Neuronal stem cell (in vitro differentiated cells): ENCODE data around the gene CCN2.

ENCODE experiments used
- DNase-seq: peaks from one replicate; pipeline ENCODE4 v3.0.0-alpha.2; 2013; ENCODE audit warnings: low spot score
- H2AFZ ChIP-seq: one replicate; pipeline ENCODE4 v1.6.1; 2013; ENCODE audit warnings: mild to moderate bottlenecking, low read length, inconsistent platforms
- H2AK5ac ChIP-seq: 2 replicates; pipeline ENCODE4 v1.6.1; 2013; ENCODE audit warnings: low read depth, mild to moderate bottlenecking, inconsistent platforms, low read length, moderate library complexity, mixed read lengths
- H2BK120ac ChIP-seq: 2 replicates; pipeline ENCODE4 v1.6.1; 2013; ENCODE audit warnings: low read depth, mild to moderate bottlenecking, inconsistent platforms, low read length, moderate library complexity, mixed read lengths
- H2BK12ac ChIP-seq: one replicate; pipeline ENCODE4 v1.6.1; 2013; ENCODE audit warnings: low read length, inconsistent platforms
- H2BK15ac ChIP-seq: 2 replicates; pipeline ENCODE4 v1.6.1; 2013; ENCODE audit warnings: mild to moderate bottlenecking, low read length, inconsistent platforms, mixed read lengths
- H2BK5ac ChIP-seq: one replicate; pipeline ENCODE4 v1.6.1; 2013; ENCODE audit warnings: inconsistent platforms, mild to moderate bottlenecking, low read length, moderate library complexity
- H3K14ac ChIP-seq: one replicate; pipeline ENCODE4 v1.6.1; 2013; ENCODE audit warnings: low read length, inconsistent platforms
- H3K18ac ChIP-seq: 2 replicates; pipeline ENCODE4 v1.6.1; 2013; ENCODE audit warnings: low read length, inconsistent platforms
- H3K23ac ChIP-seq: 2 replicates; pipeline ENCODE4 v1.6.1; 2013; ENCODE audit warnings: low read depth, mild to moderate bottlenecking, mixed read lengths, low read length, inconsistent platforms; ENCODE audit not compliant: poor library complexity
- H3K27ac ChIP-seq: replicated peaks from 3 replicates; pipeline ENCODE4 v1.5.1; 2013; ENCODE audit warnings: low read length, inconsistent platforms
- H3K27me3 ChIP-seq, 3 experiments: 2 replicates each; pipeline ENCODE4 v1.6.1; 2013; ENCODE audit warnings: low read length in 3 of 3, mild to moderate bottlenecking in 2 of 3, inconsistent platforms in 1 of 3, low read depth in 1 of 3, mixed read lengths in 1 of 3, moderate library complexity in 1 of 3; ENCODE audit not compliant: control insufficient read depth in 3 of 3, insufficient read depth in 3 of 3
- H3K36me3 ChIP-seq, 2 donors: replicated peaks in 1 of 2; 2 replicates each; pipeline ENCODE4 v1.6.1; 2013; ENCODE audit warnings: low read length in 2 of 2; ENCODE audit not compliant: control insufficient read depth in 2 of 2, insufficient read depth in 2 of 2
- H3K4ac ChIP-seq: 2 replicates; pipeline ENCODE4 v1.6.1; 2013; ENCODE audit warnings: inconsistent platforms, mild to moderate bottlenecking, low read length, moderate library complexity
- H3K4me1 ChIP-seq, 2 donors: 1 replicate in 1 of 2; 2 replicates in 1 of 2; pipeline ENCODE4 v1.6.1; 2013; ENCODE audit warnings: low read length in 2 of 2, low read depth in 1 of 2; ENCODE audit not compliant: control insufficient read depth in 2 of 2, insufficient read depth in 1 of 2
- H3K4me2 ChIP-seq: one replicate; pipeline ENCODE4 v1.6.1; 2013; ENCODE audit warnings: mild to moderate bottlenecking, low read length, inconsistent platforms; ENCODE audit not compliant: insufficient read depth, poor library complexity, severe bottlenecking
- H3K4me3 ChIP-seq, 2 donors: 2 replicates each; pipeline ENCODE4 v1.5.1; 2013; ENCODE audit warnings: low read length in 2 of 2, mild to moderate bottlenecking in 2 of 2, inconsistent platforms in 1 of 2, moderate library complexity in 1 of 2
- H3K79me1 ChIP-seq: one replicate; pipeline ENCODE4 v1.6.1; 2013; ENCODE audit warnings: low read depth, mild to moderate bottlenecking, inconsistent platforms, low read length, moderate library complexity
- H3K9ac ChIP-seq: one replicate; pipeline ENCODE4 v1.6.1; 2013; ENCODE audit warnings: mild to moderate bottlenecking, low read depth, low read length, inconsistent platforms; ENCODE audit not compliant: poor library complexity
- H3K9me3 ChIP-seq, 2 donors: replicated peaks in 1 of 2; 2 replicates each; pipeline versions ENCODE3 to v1.6.1; 2013; ENCODE audit warnings: low read length in 2 of 2, mild to moderate bottlenecking in 2 of 2, inconsistent platforms in 1 of 2, low read depth in 1 of 2, mixed read lengths in 1 of 2, moderate library complexity in 1 of 2; ENCODE audit not compliant: control insufficient read depth in 2 of 2, insufficient read depth in 1 of 2
- H4K8ac ChIP-seq: one replicate; pipeline ENCODE4 v1.6.1; 2013; ENCODE audit warnings: low read depth, mild to moderate bottlenecking, inconsistent platforms, low read length, moderate library complexity
- H4K91ac ChIP-seq: one replicate; pipeline ENCODE4 v1.6.1; 2013; ENCODE audit warnings: low read length, low read depth, mild to moderate bottlenecking, inconsistent platforms; ENCODE audit not compliant: poor library complexity
- WGBS, 2 donors: extraction: QIAGEN DNeasy Blood & Tissue Kit; methylation state at CpG; one replicate each; pipeline ENCODE4 v1.1.7; 2013; ENCODE audit warnings: missing lambda C conversion rate in 2 of 2, mixed read lengths in 1 of 2; ENCODE audit not compliant: insufficient read length in 2 of 2, insufficient replicate concordance in 1 of 2; ENCODE audit errors: extremely low coverage in 2 of 2; 5-methylcytosine and 5-hydroxymethylcytosine counted together

The CCN2 gene

GRCh38 chr6:131911951-131912350, 39.2 kb downstream of the CCN2 start:
- Histone ChIP-seq H3K4ac (no peak overlapping the region), H3K36me3 (no peaks in the 10 kb centered on the region), H3K14ac (no peak overlapping the region), H3K27me3 (peaks cover 0 to 5% (median 0%) of the 10 kb centered on the region in 3 experiments), H3K9me3 (no peaks in the 10 kb centered on the region), H4K91ac (no peak overlapping the region), H2BK15ac (no peak overlapping the region), H2BK12ac (no peak overlapping the region), H2AFZ (no peak overlapping the region), H3K9ac (no peak overlapping the region), H2AK5ac (no peak overlapping the region), H3K79me1 (no peaks in the 10 kb centered on the region), H3K23ac (no peak overlapping the region), H3K4me3 (no peak overlapping the region), H3K18ac (no peak overlapping the region), H3K4me2 (no peak overlapping the region), H3K27ac (no peak overlapping the region), H4K8ac (no peak overlapping the region), H2BK5ac (no peak overlapping the region), H3K4me1 (no peaks in the 10 kb centered on the region), H2BK120ac (no peak overlapping the region)
- no CpG with 5 or more reads among the region's 3 CpGs for WGBS, 2 donors
- no peak for DNase-seq

- Histone ChIP-seq H2AFZ (no peak overlapping the region), H3K79me1 (no peaks in the 10 kb centered on the region), H4K91ac (no peak overlapping the region), H3K4me2 (no peak overlapping the region), H3K18ac (no peak overlapping the region), H3K23ac (no peak overlapping the region), H2BK5ac (no peak overlapping the region), H3K36me3 (no peaks in the 10 kb centered on the region), H3K9me3 (no peaks in the 10 kb centered on the region), H3K4me3 (no peak overlapping the region), H2BK12ac (no peak overlapping the region), H3K27ac (no peak overlapping the region), H2AK5ac (no peak overlapping the region), H3K27me3 (peaks cover 0 to 5% (median 0%) of the 10 kb centered on the region in 3 experiments), H2BK15ac (no peak overlapping the region), H3K14ac (no peak overlapping the region), H4K8ac (no peak overlapping the region), H3K4me1 (no peaks in the 10 kb centered on the region), H3K9ac (no peak overlapping the region), H2BK120ac (no peak overlapping the region), H3K4ac (no peak overlapping the region)
- no peak for DNase-seq
- WGBS, 2 donors = no CpG with 5 or more reads among the region's 4 CpGs
Measured at GRCh38 chr6:131910956-131911355, 40.2 kb downstream of the CCN2 start.

- no peak for DNase-seq
- H3K79me1 ChIP-seq = no peaks in the 10 kb centered on the region
- no peak overlapping the region for H3K18ac ChIP-seq
- WGBS, 2 donors = no CpG with 5 or more reads among the region's 1 CpG
- no peak overlapping the region for H4K91ac ChIP-seq
- no peak overlapping the region for H2AK5ac ChIP-seq
- no peaks in the 10 kb centered on the region for H3K36me3 ChIP-seq
- H3K27ac ChIP-seq = no peak overlapping the region
- H4K8ac ChIP-seq = no peak overlapping the region
- no peak overlapping the region for H2BK15ac ChIP-seq
- H2AFZ ChIP-seq = no peak overlapping the region
- H3K9me3 ChIP-seq = no peaks in the 10 kb centered on the region
- no peak overlapping the region for H2BK12ac ChIP-seq
- H3K4me2 ChIP-seq = no peak overlapping the region
- H3K9ac ChIP-seq = no peak overlapping the region
- no peak overlapping the region for H3K23ac ChIP-seq
- no peak overlapping the region for H2BK5ac ChIP-seq
- H3K4me3 ChIP-seq = no peak overlapping the region
- H2BK120ac ChIP-seq = no peak overlapping the region
- H3K27me3 ChIP-seq = peaks cover 0 to 5% (median 0%) of the 10 kb centered on the region in 3 experiments
- no peaks in the 10 kb centered on the region for H3K4me1 ChIP-seq
- H3K14ac ChIP-seq = no peak overlapping the region
- H3K4ac ChIP-seq = no peak overlapping the region
Measured at GRCh38 chr6:131910219-131910589, 41.0 kb downstream of the CCN2 start.

GRCh38 chr6:131909408-131910218, 41.6 kb downstream of the CCN2 start:
- Histone ChIP-seq H2AK5ac (no peak overlapping the region), H2BK12ac (no peak overlapping the region), H2BK15ac (no peak overlapping the region), H3K27ac (no peak overlapping the region), H3K36me3 (no peaks in the 10 kb centered on the region), H3K4me3 (no peak overlapping the region), H3K4me1 (no peaks in the 10 kb centered on the region), H3K18ac (no peak overlapping the region), H2BK120ac (no peak overlapping the region), H3K4me2 (no peak overlapping the region), H3K23ac (no peak overlapping the region), H4K91ac (no peak overlapping the region), H4K8ac (no peak overlapping the region), H3K79me1 (no peaks in the 10 kb centered on the region), H3K27me3 (peaks cover 0 to 5% (median 0%) of the 10 kb centered on the region in 3 experiments), H2AFZ (no peak overlapping the region), H3K4ac (no peak overlapping the region), H3K9me3 (no peaks in the 10 kb centered on the region), H3K14ac (no peak overlapping the region), H3K9ac (no peak overlapping the region), H2BK5ac (no peak overlapping the region)
- WGBS, 2 donors = no CpG with 5 or more reads among the region's 4 CpGs
- peak; percentile 65 for DNase-seq
